Lower leg skin (tissue), 3 donors: ENCODE measurements around the gene ASTN1.

Experiments
- POLR2A ChIP-seq, 2 donors: fragments of 450-650 bp; IDR thresholded peaks; one replicate each; pipeline ENCODE4 v1.6.1; 2016 to 2017; ENCODE audit warnings: antibody characterized with exemption in 2 of 2, mild to moderate bottlenecking in 1 of 2, moderate library complexity in 1 of 2
- TF ChIP-seq, protein P1 (sequence below), 3 donors: fragments of 450-650 bp; IDR thresholded peaks; one replicate each; pipeline ENCODE4 v1.5.1; 2016; ENCODE audit warnings: antibody characterized with exemption in 3 of 3, mild to moderate bottlenecking in 3 of 3, moderate library complexity in 2 of 3

DNA sequence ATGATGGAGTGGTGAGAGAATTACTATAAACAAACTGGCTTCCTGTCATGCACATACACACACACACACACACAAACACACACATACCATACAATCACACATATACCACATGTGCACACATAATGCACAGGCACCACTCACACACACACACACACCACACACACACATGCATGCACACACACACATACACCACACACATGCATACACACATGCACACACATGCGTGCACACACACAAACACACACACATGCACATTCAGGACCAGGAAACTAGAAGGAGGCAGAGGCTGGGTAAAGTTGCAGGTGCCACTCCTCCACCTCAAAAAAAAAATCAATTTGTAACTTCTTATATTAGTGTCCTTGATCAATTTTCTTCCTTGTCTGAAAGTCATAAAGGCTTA, 153.0 kb downstream of the ASTN1 start:
- no peak for TF ChIP-seq POLR2A (IDR thresholded peaks at IDR 0.05)
- TF ChIP-seq, protein P1, sequence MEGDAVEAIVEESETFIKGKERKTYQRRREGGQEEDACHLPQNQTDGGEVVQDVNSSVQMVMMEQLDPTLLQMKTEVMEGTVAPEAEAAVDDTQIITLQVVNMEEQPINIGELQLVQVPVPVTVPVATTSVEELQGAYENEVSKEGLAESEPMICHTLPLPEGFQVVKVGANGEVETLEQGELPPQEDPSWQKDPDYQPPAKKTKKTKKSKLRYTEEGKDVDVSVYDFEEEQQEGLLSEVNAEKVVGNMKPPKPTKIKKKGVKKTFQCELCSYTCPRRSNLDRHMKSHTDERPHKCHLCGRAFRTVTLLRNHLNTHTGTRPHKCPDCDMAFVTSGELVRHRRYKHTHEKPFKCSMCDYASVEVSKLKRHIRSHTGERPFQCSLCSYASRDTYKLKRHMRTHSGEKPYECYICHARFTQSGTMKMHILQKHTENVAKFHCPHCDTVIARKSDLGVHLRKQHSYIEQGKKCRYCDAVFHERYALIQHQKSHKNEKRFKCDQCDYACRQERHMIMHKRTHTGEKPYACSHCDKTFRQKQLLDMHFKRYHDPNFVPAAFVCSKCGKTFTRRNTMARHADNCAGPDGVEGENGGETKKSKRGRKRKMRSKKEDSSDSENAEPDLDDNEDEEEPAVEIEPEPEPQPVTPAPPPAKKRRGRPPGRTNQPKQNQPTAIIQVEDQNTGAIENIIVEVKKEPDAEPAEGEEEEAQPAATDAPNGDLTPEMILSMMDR (IDR thresholded peaks at IDR 0.05) = no peak
